Endothelial cell of umbilical vein (primary cell): ENCODE data around the gene RIC8B.

Experiments
- EZH2 ChIP-seq: IDR thresholded peaks from 2 replicates; pipeline ENCODE4 v1.6.1; 2012; ENCODE audit warnings: borderline replicate concordance, low read depth, mild to moderate bottlenecking, moderate library complexity, low read length, inconsistent platforms; ENCODE audit not compliant: severe bottlenecking
- JUN ChIP-seq: IDR thresholded peaks from 2 replicates; pipeline ENCODE4 v1.6.1; 2011; ENCODE audit warnings: borderline replicate concordance, low read depth; ENCODE audit not compliant: insufficient read length, insufficient read depth
- POLR2A ChIP-seq: IDR thresholded peaks from 2 replicates; pipeline ENCODE4 v1.6.1; 2012; ENCODE audit warnings: low read depth, mild to moderate bottlenecking, control low read depth, low read length
- POLR2AphosphoS5 ChIP-seq: IDR thresholded peaks from 2 replicates; pipeline ENCODE4 v1.6.1; 2012; ENCODE audit warnings: low read depth, mild to moderate bottlenecking, control low read depth, low read length, moderate library complexity; ENCODE audit not compliant: insufficient read depth
- TF ChIP-seq, protein P1 (sequence below), 2 donors: IDR thresholded peaks; 1 replicate in 1 of 2; 2 replicates in 1 of 2; pipeline ENCODE4 v1.5.1; 2011; ENCODE audit warnings: low read length in 2 of 2, mild to moderate bottlenecking in 2 of 2, moderate library complexity in 2 of 2, control low read depth in 1 of 2, inconsistent platforms in 1 of 2, low read depth in 1 of 2; ENCODE audit not compliant: insufficient read depth in 1 of 2; ENCODE audit errors: extremely low read depth in 1 of 2
- TF ChIP-seq, protein P2 (sequence below): IDR thresholded peaks from 2 replicates; pipeline ENCODE4 v1.6.1; 2011; ENCODE audit not compliant: insufficient read depth, insufficient read length

DNA sequence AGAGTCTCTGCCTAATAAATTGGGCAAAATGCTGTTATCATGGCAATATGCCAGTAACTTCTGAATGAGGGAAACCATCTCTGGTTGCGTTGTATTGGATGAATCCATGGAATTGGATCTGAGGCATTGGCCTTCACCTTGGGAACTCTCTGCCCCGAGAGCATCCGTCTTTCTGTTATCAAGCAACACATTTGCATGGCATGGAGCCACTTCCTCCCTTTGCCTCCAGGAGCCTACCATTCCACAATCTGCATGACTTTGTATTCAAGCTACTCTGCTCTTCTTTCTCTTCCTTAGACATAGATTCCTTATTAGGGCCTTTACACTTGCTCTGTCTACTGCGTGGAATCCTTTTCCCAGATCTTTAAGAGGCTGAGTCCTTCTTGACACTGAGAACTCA is 57.2 kb downstream of the RIC8B start:
- TF ChIP-seq POLR2AphosphoS5 (no peak), POLR2A (no peak), JUN (no peak), EZH2 (no peak)
- TF ChIP-seq, protein P1, sequence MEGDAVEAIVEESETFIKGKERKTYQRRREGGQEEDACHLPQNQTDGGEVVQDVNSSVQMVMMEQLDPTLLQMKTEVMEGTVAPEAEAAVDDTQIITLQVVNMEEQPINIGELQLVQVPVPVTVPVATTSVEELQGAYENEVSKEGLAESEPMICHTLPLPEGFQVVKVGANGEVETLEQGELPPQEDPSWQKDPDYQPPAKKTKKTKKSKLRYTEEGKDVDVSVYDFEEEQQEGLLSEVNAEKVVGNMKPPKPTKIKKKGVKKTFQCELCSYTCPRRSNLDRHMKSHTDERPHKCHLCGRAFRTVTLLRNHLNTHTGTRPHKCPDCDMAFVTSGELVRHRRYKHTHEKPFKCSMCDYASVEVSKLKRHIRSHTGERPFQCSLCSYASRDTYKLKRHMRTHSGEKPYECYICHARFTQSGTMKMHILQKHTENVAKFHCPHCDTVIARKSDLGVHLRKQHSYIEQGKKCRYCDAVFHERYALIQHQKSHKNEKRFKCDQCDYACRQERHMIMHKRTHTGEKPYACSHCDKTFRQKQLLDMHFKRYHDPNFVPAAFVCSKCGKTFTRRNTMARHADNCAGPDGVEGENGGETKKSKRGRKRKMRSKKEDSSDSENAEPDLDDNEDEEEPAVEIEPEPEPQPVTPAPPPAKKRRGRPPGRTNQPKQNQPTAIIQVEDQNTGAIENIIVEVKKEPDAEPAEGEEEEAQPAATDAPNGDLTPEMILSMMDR (IDR thresholded peaks at IDR 0.05; ENCODE audit: extremely low read depth in 1 of 2, insufficient read depth in 1 of 2, low read depth in 1 of 2, low read length in 2 of 2), result no peak
- TF ChIP-seq, protein P2, sequence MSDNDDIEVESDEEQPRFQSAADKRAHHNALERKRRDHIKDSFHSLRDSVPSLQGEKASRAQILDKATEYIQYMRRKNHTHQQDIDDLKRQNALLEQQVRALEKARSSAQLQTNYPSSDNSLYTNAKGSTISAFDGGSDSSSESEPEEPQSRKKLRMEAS, result no peak
